ENCODE data around the gene TRIM29.

The TRIM29 gene

GRCh38 chr11:120121914-120122473, 15.9 kb downstream of the TRIM29 start:
- no peak for DNase-seq (ENCODE audit: low read depth in 2 of 2)
- TF ChIP-seq CTCF (IDR thresholded peaks at IDR 0.05; ENCODE audit: low read depth, low read length): no peak
- no peak overlapping the region for H3K4me3 ChIP-seq (replicated peaks in 1 of 2; ENCODE audit: low read depth in 2 of 2, low read length in 2 of 2)

GRCh38 chr11:120121336-120121735, 16.6 kb downstream of the TRIM29 start:
- DNase-seq (ENCODE audit: low read depth in 2 of 2): no peak
- H3K4me3 ChIP-seq (replicated peaks in 1 of 2; ENCODE audit: low read depth in 2 of 2, low read length in 2 of 2): no peak overlapping the region
- TF ChIP-seq CTCF (IDR thresholded peaks at IDR 0.05; ENCODE audit: low read depth, low read length): no peak

DNA sequence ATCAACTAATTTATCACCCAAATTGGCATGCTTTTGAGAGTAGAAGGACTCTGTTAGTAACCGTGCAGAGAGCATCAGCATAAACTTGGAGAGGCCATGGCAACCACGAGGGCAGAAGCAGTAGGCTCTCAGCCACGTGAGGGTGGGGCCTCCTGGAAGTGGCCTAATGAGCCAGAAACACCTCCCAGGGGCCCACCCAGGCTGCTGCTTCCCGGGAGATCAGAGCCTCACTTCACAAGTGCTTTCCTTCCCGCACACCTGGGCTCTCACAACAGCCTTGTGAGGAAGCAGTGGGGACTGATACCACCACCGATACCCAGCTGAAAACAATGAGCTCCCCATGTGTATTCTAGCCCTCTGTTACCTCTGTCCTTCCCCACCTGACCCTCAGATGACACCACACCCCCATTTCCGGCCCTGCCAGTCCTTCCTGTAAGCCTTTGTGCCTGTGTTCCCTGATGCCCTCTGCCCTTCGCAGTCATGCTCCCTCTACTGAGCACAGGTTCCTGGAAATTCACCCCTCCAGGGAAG, 17.0 kb downstream of the TRIM29 start:
- no peak overlapping the region for H3K4me3 ChIP-seq (replicated peaks in 1 of 2; ENCODE audit: low read depth in 2 of 2, low read length in 2 of 2)
- no peak for TF ChIP-seq CTCF (IDR thresholded peaks at IDR 0.05; ENCODE audit: low read depth, low read length)
- DNase-seq (ENCODE audit: low read depth in 2 of 2): no peak

- no peak for DNase-seq (ENCODE audit: low read depth in 2 of 2)
- TF ChIP-seq CTCF (IDR thresholded peaks at IDR 0.05; ENCODE audit: low read depth, low read length): no peak
- H3K4me3 ChIP-seq (replicated peaks in 1 of 2; ENCODE audit: low read depth in 2 of 2, low read length in 2 of 2): no peak overlapping the region
Observed at GRCh38 chr11:120119121-120119520, 18.8 kb downstream of the TRIM29 start.

- H3K4me3 ChIP-seq (replicated peaks in 1 of 2; ENCODE audit: low read depth in 2 of 2, low read length in 2 of 2): no peak overlapping the region
- no peak for DNase-seq (ENCODE audit: low read depth in 2 of 2)
- TF ChIP-seq CTCF (IDR thresholded peaks at IDR 0.05; ENCODE audit: low read depth, low read length): no peak
Observed at GRCh38 chr11:120117991-120118390, 19.9 kb downstream of the TRIM29 start.

DNA sequence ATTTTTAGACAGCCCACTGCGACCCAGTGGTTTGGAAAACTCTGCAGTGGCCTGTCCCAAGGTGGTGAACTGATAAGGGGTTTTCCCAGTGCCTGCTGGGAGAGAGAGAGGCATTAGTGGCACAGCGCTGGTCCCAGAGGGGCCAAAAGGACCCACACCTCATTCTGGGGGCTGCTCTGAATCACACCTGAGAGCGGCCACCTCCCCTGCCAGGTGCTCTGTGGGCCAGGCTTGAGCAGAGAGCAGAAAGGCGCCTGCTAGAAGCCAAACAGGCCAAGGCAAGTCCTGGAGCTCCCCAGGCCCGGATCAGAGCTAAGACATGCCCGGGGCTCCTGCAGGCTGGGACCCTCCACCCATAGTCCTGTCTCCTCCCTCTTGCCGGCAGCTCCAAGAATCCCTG, 20.9 kb downstream of the TRIM29 start:
- H3K4me3 ChIP-seq (replicated peaks in 1 of 2; ENCODE audit: low read depth in 2 of 2, low read length in 2 of 2): no peak overlapping the region
- DNase-seq (ENCODE audit: low read depth in 2 of 2): no peak
- no peak for TF ChIP-seq CTCF (IDR thresholded peaks at IDR 0.05; ENCODE audit: low read depth, low read length)
